HCT116 (cell line): ENCODE data around the gene FAF2. TPM values are rescaled to one million over a fixed set of nuclear protein-coding genes. Genes with fewer than 3 reads are reported as not detected.

Experiments used
- ATAC-seq: fragments of 200-7000 bp; cut with Tn5 transposase; 2 replicates; pipeline ENCODE4 v1.9.1; 2020; ENCODE audit warnings: mild to moderate bottlenecking, moderate library complexity
- BruUV-seq: library from RNA; stranded (reverse); fragments of 400-500 nt; replicated peaks from 2 replicates; lab custom pipeline; 2021; lab: Mats Ljungman, UMichigan
- CTCF ChIA-PET: fragments of 300-600 bp; sonication (Branson Sonifier 250); formaldehyde crosslinking; loops from one replicate; lab custom pipeline; 2021; ENCODE audit warnings: antibody characterized with exemption; lab: Charles Lee
- POLR2A ChIA-PET: fragments of 300-600, 350-600 bp; sonication (Branson Sonifier 250); formaldehyde crosslinking; loops from one replicate; lab custom pipeline; 2021; ENCODE audit warnings: antibody characterized with exemption; lab: Charles Lee
- RAD21 ChIA-PET, 2 experiments: fragments of 300-600 bp; sonication (Branson Sonifier 250); formaldehyde crosslinking; loops; one replicate each; lab custom pipeline; 2023; ENCODE audit warnings: low total read pairs in 2 of 2; ENCODE audit not compliant: uncharacterized antibody in 2 of 2, unreplicated experiment in 2 of 2, low non-redundant PET in 1 of 2; lab: Charles Lee
- DNase-seq: peaks from one replicate; pipeline ENCODE4 v3.0.0-alpha.2; 2010; ENCODE audit warnings: low read depth, low spot score
- H2AFZ ChIP-seq: fragments of 200-600 bp; shearing (Covaris generic), sonication (generic); 2 replicates; pipeline ENCODE4 v1.6.1; 2017; ENCODE audit warnings: low read depth, mixed run types, mixed read lengths, antibody characterized with exemption, low read length; ENCODE audit not compliant: poor library complexity, severe bottlenecking
- H3K27ac ChIP-seq: 2 replicates; pipeline ENCODE4 v1.5.1; 2012; ENCODE audit warnings: low read depth, low read length
- H3K27me3 ChIP-seq: fragments of 200-600 bp; sonication (generic); 2 replicates; pipeline ENCODE4 v1.6.1; 2016; ENCODE audit warnings: mixed run types, low read length, mixed read lengths; ENCODE audit not compliant: insufficient read depth
- H3K36me3 ChIP-seq, 2 experiments: fragments of 200-500 bp in 1 of 2; fragments of 200-600 bp in 1 of 2; sonication (Bioruptor generic) in 1 of 2; sonication (generic) in 1 of 2; 2 replicates each; pipeline versions ENCODE4 v1.5.1 to v1.6.1; 2014 to 2016; ENCODE audit warnings: low read length in 2 of 2, inconsistent platforms in 1 of 2, mixed read lengths in 1 of 2, mixed run types in 1 of 2; ENCODE audit not compliant: insufficient read depth in 2 of 2, control insufficient read depth in 1 of 2
- H3K4me1 ChIP-seq, 2 experiments: fragments of 200-600 bp in 1 of 2; sonication (generic) in 1 of 2; 2 replicates each; pipeline versions ENCODE4 v1.5.1 to v1.6.1; 2012 to 2017; ENCODE audit warnings: low read length in 2 of 2, inconsistent platforms in 1 of 2, mild to moderate bottlenecking in 1 of 2, mixed read lengths in 1 of 2, mixed run types in 1 of 2, moderate library complexity in 1 of 2; ENCODE audit not compliant: insufficient read depth in 2 of 2, control insufficient read depth in 1 of 2
- H3K4me2 ChIP-seq: fragments of 200-600 bp; sonication (generic); 2 replicates; pipeline ENCODE4 v1.6.1; 2017; ENCODE audit warnings: mixed run types, low read length, mixed read lengths
- H3K4me3 ChIP-seq, 2 experiments: fragments of 200-600 bp in 1 of 2; sonication (generic) in 1 of 2; replicated peaks in 1 of 2; 2 replicates each; pipeline ENCODE4 v1.5.1; 2011 to 2016; ENCODE audit warnings: low read length in 2 of 2, control low read depth in 1 of 2, low read depth in 1 of 2, mild to moderate bottlenecking in 1 of 2, mixed read lengths in 1 of 2, mixed run types in 1 of 2
- H3K79me2 ChIP-seq: fragments of 200-600 bp; sonication (generic); 2 replicates; pipeline ENCODE4 v1.6.1; 2017; ENCODE audit warnings: mild to moderate bottlenecking, mixed run types, low read length, moderate library complexity, mixed read lengths; ENCODE audit not compliant: insufficient read depth
- H3K9ac ChIP-seq: fragments of 200-600 bp; sonication (generic); 2 replicates; pipeline ENCODE4 v1.6.1; 2016; ENCODE audit warnings: low read length, mixed read lengths
- H3K9me2 ChIP-seq: fragments of 200-600 bp; sonication (generic), shearing (Covaris generic); 2 replicates; pipeline ENCODE4 v1.6.1; 2017; ENCODE audit warnings: mixed run types, mild to moderate bottlenecking, moderate library complexity; ENCODE audit not compliant: insufficient read depth
- H3K9me3 ChIP-seq, 2 experiments: fragments of 200-500 bp in 1 of 2; fragments of 200-600 bp in 1 of 2; sonication (Bioruptor generic) in 1 of 2; sonication (generic) in 1 of 2; 2 replicates each; pipeline ENCODE4 v1.6.1; 2014 to 2017; ENCODE audit warnings: low read length in 2 of 2, mixed read lengths in 2 of 2, inconsistent platforms in 1 of 2, low read depth in 1 of 2, mild to moderate bottlenecking in 1 of 2, mixed run types in 1 of 2, moderate library complexity in 1 of 2; ENCODE audit not compliant: control insufficient read depth in 1 of 2, insufficient read depth in 1 of 2
- H4K20me1 ChIP-seq: fragments of 200-600 bp; sonication (generic), shearing (Covaris generic); 2 replicates; pipeline ENCODE4 v1.6.1; 2017; ENCODE audit warnings: mixed run types, mild to moderate bottlenecking, moderate library complexity; ENCODE audit not compliant: insufficient read depth
- EGR1 ChIP-seq: IDR thresholded peaks from 2 replicates; pipeline ENCODE4 v1.6.1; 2012; ENCODE audit warnings: low read depth
- ELF1 ChIP-seq: IDR thresholded peaks from 2 replicates; pipeline ENCODE4 v1.6.1; 2012; ENCODE audit warnings: low read depth, borderline replicate concordance
- EZH2phosphoT487 ChIP-seq: fragments of 200-600 bp; IDR thresholded peaks from 2 replicates; pipeline ENCODE4 v1.6.1; 2018; ENCODE audit warnings: antibody characterized with exemption, borderline replicate concordance
- POLR2AphosphoS5 ChIP-seq: IDR thresholded peaks from 2 replicates; pipeline ENCODE4 v1.6.1; 2011; ENCODE audit warnings: mild to moderate bottlenecking, low read depth, low read length, moderate library complexity
- SIN3A ChIP-seq: IDR thresholded peaks from 2 replicates; pipeline ENCODE4 v1.6.1; 2012; ENCODE audit warnings: low read depth
- SP1 ChIP-seq: IDR thresholded peaks from 2 replicates; pipeline ENCODE4 v1.6.1; 2012; ENCODE audit warnings: low read depth
- TCF7L2 ChIP-seq: IDR thresholded peaks from 2 replicates; pipeline ENCODE4 v1.7.0; 2011; ENCODE audit warnings: borderline replicate concordance, inconsistent platforms; ENCODE audit not compliant: insufficient read depth, insufficient read length; ENCODE audit errors: extremely low read depth
- ZFX ChIP-seq: fragments of 450-650 bp; IDR thresholded peaks from 2 replicates; pipeline ENCODE4 v1.6.1; 2017
- intact Hi-C: fragments of 100-400 bp; cut with micrococcal nuclease; formaldehyde crosslinking; loops from 2 replicates; pipeline ENCODE4 v1.10.0; 2022
- total RNA-seq: library from RNA; stranded (reverse); gene quantifications from one replicate; pipeline ENCODE4 v1.2.1, GENCODE V29; 2021; ENCODE audit not compliant: unreplicated experiment

Gene FAF2
- total RNA-seq, 1 experiment from 2014 or later, result 51.9 TPM

DNA sequence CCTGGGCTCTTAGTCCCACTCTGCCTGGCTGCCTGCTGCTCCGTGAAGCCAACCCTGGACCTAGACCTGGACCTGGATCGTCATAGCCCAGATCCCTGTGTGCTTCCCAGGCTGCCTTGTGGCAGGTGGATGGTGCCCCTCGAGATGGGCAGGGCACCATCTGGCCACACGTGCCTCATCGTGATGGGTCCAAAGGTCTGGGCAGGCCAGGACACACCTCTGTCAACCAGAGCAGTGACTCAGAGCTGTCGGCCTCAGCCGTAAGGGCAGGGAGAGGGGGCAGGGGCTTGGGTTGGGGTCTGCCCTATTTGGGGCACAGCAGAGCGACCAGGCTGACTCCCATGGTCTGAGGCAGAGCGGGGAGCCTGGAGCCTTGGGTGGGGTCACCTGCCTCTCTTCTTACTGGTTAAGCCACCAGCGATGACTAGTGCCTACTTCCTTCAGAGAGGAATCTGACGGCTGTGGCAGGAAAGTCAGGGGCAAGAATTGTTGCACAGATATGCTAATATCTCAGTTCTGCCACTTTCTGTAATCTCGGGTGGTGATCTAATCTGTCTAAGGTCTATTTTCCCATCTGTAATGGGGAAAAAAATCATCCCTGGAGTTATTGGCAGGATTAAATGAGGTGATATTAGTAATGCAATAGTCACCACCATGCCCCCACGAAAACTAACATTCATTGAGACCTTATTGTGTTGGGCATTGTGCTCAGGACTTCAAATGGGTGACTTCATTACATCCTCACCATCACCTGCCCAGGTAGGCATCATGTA is 97.7 kb downstream of the FAF2 start:
- no TSS peak for BruUV-seq
- POLR2A ChIA-PET, result interaction anchor here (1.9 kb wide), 1 partner anchor 8 kb away, joined by 6 read pairs; the partner anchor contains the start of gene RNF44
- H4K20me1 ChIP-seq, result no peaks in the 10 kb centered on the region
- no peaks in the 10 kb centered on the region for H3K79me2 ChIP-seq
- H3K4me2 ChIP-seq, result peak overlapping the region; percentile 99
- TF ChIP-seq POLR2AphosphoS5 (peak; percentile 30; the same call in 1 of the 2 replicates), EZH2phosphoT487 (no peak)
- TF ChIP-seq, all 23 proteins: peak for 1
- Histone ChIP-seq H3K36me3 (no peaks in the 10 kb centered on the region), H3K27me3 (no peaks in the 10 kb centered on the region), H2AFZ (no peak overlapping the region), H3K9ac (peak overlapping the region; percentile 21; the same call in 1 of the 2 replicates), H3K4me3 (no peak overlapping the region), H3K27ac (no peak overlapping the region), H3K4me1 (peaks cover 31 to 58% of the 10 kb centered on the region in 2 experiments), H3K9me3 (no peaks in the 10 kb centered on the region), H3K9me2 (no peaks in the 10 kb centered on the region)
- CTCF ChIA-PET, result no interaction called here
- ATAC-seq, result no peak
- RAD21 ChIA-PET, result no interaction called here
- no peak for DNase-seq
- intact Hi-C loops, result no loop called here

- TF ChIP-seq TCF7L2 (no peak), ZFX (no peak), SP1 (no peak), SIN3A (no peak), ELF1 (no peak), EGR1 (no peak)
- POLR2A ChIA-PET, result interaction anchor here (1.9 kb wide), 1 partner anchor 10 kb away, joined by 6 read pairs; the partner anchor contains the start of gene RNF44
- Histone ChIP-seq H3K4me2 (no peak overlapping the region), H3K79me2 (no peaks in the 10 kb centered on the region), H3K4me1 (peaks cover 18 to 43% of the 10 kb centered on the region in 2 experiments), H3K27me3 (no peaks in the 10 kb centered on the region), H3K9me3 (no peaks in the 10 kb centered on the region), H3K4me3 (no peak overlapping the region), H2AFZ (no peak overlapping the region), H3K36me3 (no peaks in the 10 kb centered on the region), H3K9me2 (no peaks in the 10 kb centered on the region), H3K9ac (no peak overlapping the region), H4K20me1 (no peaks in the 10 kb centered on the region), H3K27ac (no peak overlapping the region)
- DNase-seq (no peak), ATAC-seq (no peak)
- no TSS peak for BruUV-seq
- CTCF ChIA-PET, result interaction anchor here (0.7 kb wide), 1 partner anchor 10 kb away, joined by 3 read pairs; no protein-coding TSS in a partner anchor
- intact Hi-C loops, result no loop called here
- RAD21 ChIA-PET, result no interaction called here
These were observed 99.6 kb downstream of the FAF2 start for GRCh38 chr5:176547802-176548201.
